Ascending aorta (tissue), 2 donors: Measurements from ENCODE around the gene CC2D2A. TPM values are rescaled to one million over a fixed set of nuclear protein-coding genes. Genes with fewer than 3 reads are reported as not detected.

Experiments used
- DNase-seq, 2 donors: peaks; one replicate each; pipeline ENCODE4 v3.0.0-alpha.2; 2019; ENCODE audit warnings: low spot score in 2 of 2
- H3K27ac ChIP-seq, 2 donors: fragments of 200-600 bp; sonication (generic); one replicate each; pipeline ENCODE4 v1.5.1; 2016 to 2017; ENCODE audit warnings: mild to moderate bottlenecking in 1 of 2
- H3K27me3 ChIP-seq: fragments of 200-600 bp; sonication (generic); one replicate; pipeline ENCODE4 v1.5.1; 2017
- H3K36me3 ChIP-seq, 2 donors: fragments of 200-600 bp; sonication (generic); one replicate each; pipeline ENCODE4 v1.5.1; 2016
- H3K4me1 ChIP-seq, 2 donors: fragments of 200-600 bp; sonication (generic); one replicate each; pipeline ENCODE4 v1.5.1; 2016 to 2017; ENCODE audit warnings: mild to moderate bottlenecking in 1 of 2
- H3K4me3 ChIP-seq, 2 donors: fragments of 200-600 bp; sonication (generic); one replicate each; pipeline ENCODE4 v1.5.1; 2016 to 2017; ENCODE audit warnings: mild to moderate bottlenecking in 1 of 2
- H3K9me3 ChIP-seq, 2 donors: fragments of 200-600 bp; sonication (generic); one replicate each; pipeline ENCODE4 v1.5.1; 2016
- intact Hi-C: fragments of 100-400 bp; cut with DNase I; formaldehyde crosslinking; loops from one replicate; pipeline ENCODE4 v1.15.1; 2023
- total RNA-seq: library from RNA; depleted of rRNA; stranded (reverse); fragments of >200 nt; gene quantifications from one replicate; pipeline ENCODE4 v1.1.0, GENCODE V29; 2016
- TF ChIP-seq, protein P1 (sequence below), 3 experiments: fragments of 200-600 bp in 2 of 3; fragments of 450-650 bp in 1 of 3; sonication (generic) in 2 of 3; IDR thresholded peaks; one replicate each; pipeline ENCODE4 v1.5.1; 2016 to 2019; ENCODE audit warnings: antibody characterized with exemption in 3 of 3, mild to moderate bottlenecking in 1 of 3, moderate library complexity in 1 of 3

Gene CC2D2A
- total RNA-seq, 1 donor from 2014 or later, result 2.8 TPM

DNA sequence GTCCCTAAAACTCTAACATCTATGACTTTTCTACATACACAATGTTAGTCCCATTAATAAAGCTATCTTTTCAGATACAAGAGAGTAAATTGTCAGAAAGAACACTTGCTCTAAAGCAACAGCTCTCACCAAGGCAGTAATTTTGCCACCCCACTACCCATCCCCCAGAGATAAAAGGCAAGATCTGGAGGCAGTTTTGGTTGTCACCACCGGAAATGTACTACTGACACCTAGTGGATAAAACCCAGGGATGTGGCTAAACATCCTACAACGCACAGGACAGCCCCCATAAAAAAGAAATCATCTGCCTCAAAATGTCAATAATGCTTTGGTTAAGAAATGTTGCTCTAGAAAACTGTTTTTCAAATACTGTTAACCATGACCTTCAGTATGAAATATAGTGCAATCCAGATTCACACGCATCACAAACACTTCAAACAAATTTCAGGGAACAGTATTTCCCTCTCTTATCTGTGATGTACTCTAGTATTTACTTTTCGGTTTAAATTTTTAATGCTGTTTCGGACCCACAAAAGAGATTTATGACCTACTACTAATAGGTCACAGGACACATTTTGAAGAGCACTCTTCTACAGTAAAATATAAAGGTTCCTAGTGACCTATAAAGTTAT lies 180.3 kb downstream of the CC2D2A start:
- H3K27ac ChIP-seq, result peak overlapping the region; percentile 98 to 99
- no peaks in the 10 kb centered on the region for H3K36me3 ChIP-seq
- intact Hi-C loops, result loop anchor here (10.0 kb wide), 1 partner anchor 575 kb away; the partner anchor contains the start of gene TAPT1
- no peaks in the 10 kb centered on the region for H3K27me3 ChIP-seq
- no peak overlapping the region for H3K4me3 ChIP-seq
- peaks cover 2 to 49% of the 10 kb centered on the region in 2 donors for H3K4me1 ChIP-seq
- TF ChIP-seq, protein P1, sequence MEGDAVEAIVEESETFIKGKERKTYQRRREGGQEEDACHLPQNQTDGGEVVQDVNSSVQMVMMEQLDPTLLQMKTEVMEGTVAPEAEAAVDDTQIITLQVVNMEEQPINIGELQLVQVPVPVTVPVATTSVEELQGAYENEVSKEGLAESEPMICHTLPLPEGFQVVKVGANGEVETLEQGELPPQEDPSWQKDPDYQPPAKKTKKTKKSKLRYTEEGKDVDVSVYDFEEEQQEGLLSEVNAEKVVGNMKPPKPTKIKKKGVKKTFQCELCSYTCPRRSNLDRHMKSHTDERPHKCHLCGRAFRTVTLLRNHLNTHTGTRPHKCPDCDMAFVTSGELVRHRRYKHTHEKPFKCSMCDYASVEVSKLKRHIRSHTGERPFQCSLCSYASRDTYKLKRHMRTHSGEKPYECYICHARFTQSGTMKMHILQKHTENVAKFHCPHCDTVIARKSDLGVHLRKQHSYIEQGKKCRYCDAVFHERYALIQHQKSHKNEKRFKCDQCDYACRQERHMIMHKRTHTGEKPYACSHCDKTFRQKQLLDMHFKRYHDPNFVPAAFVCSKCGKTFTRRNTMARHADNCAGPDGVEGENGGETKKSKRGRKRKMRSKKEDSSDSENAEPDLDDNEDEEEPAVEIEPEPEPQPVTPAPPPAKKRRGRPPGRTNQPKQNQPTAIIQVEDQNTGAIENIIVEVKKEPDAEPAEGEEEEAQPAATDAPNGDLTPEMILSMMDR (IDR thresholded peaks at IDR 0.05), result peak; percentile 50 to 67 (median 57)
- no peaks in the 10 kb centered on the region for H3K9me3 ChIP-seq
- peak in 1 of 2 donors; percentile 72 for DNase-seq

Other genes starting within 250 kb of the CC2D2A start
- gene C1QTNF7, start 41.8 kb upstream of the CC2D2A start, total RNA-seq, result 23.2 TPM
- 59.0 TPM for gene FBXL5, start 185.5 kb downstream of the CC2D2A start, total RNA-seq
- 34.9 TPM for gene FAM200B, start 211.9 kb downstream of the CC2D2A start, total RNA-seq
- gene BST1, start 233.2 kb downstream of the CC2D2A start, total RNA-seq, result 22.7 TPM